ENCODE measurements around the gene POU3F1.

GRCh38 chr1:38053416-38054091, 7.0 kb upstream of the POU3F1 start:
- TF ChIP-seq YY1 (tag by site-specific recombination; IDR thresholded peaks at IDR 0.05) (no peak), ATF2 (tag by site-specific recombination; IDR thresholded peaks at IDR 0.05; ENCODE audit: low read depth) (0 out of 2 replicates have a peak, but pooled peaks have one; percentile 9), PRDM1 (tag by site-specific recombination; IDR thresholded peaks at IDR 0.05) (peak; percentile 26; the same call in 1 of the 2 replicates), HOXC10 (CRISPR knock-in tag; IDR thresholded peaks at IDR 0.05) (no peak), ZNF274 (IDR thresholded peaks at IDR 0.05; ENCODE audit: low read length) (no peak), ZNF274 (tag by site-specific recombination; IDR thresholded peaks at IDR 0.05; ENCODE audit: borderline replicate concordance) (no peak), RBAK (tag by site-specific recombination; IDR thresholded peaks at IDR 0.05) (no peak)
- TF ChIP-seq, protein P1, sequence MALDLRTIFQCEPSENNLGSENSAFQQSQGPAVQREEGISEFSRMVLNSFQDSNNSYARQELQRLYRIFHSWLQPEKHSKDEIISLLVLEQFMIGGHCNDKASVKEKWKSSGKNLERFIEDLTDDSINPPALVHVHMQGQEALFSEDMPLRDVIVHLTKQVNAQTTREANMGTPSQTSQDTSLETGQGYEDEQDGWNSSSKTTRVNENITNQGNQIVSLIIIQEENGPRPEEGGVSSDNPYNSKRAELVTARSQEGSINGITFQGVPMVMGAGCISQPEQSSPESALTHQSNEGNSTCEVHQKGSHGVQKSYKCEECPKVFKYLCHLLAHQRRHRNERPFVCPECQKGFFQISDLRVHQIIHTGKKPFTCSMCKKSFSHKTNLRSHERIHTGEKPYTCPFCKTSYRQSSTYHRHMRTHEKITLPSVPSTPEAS (tag by site-specific recombination; IDR thresholded peaks at IDR 0.05): no peak
- TF ChIP-seq, protein P2, sequence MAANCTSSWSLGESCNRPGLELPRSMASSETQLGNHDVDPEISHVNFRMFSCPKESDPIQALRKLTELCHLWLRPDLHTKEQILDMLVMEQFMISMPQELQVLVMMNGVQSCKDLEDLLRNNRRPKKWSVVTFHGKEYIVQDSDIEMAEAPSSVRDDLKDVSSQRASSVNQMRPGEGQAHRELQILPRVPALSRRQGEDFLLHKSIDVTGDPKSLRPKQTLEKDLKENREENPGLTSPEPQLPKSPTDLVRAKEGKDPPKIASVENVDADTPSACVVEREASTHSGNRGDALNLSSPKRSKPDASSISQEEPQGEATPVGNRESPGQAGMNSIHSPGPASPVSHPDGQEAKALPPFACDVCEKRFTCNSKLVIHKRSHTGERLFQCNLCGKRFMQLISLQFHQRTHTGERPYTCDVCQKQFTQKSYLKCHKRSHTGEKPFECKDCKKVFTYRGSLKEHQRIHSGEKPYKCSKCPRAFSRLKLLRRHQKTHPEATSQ (tag by site-specific recombination; IDR thresholded peaks at IDR 0.05): no peak
- TF ChIP-seq, protein P3, sequence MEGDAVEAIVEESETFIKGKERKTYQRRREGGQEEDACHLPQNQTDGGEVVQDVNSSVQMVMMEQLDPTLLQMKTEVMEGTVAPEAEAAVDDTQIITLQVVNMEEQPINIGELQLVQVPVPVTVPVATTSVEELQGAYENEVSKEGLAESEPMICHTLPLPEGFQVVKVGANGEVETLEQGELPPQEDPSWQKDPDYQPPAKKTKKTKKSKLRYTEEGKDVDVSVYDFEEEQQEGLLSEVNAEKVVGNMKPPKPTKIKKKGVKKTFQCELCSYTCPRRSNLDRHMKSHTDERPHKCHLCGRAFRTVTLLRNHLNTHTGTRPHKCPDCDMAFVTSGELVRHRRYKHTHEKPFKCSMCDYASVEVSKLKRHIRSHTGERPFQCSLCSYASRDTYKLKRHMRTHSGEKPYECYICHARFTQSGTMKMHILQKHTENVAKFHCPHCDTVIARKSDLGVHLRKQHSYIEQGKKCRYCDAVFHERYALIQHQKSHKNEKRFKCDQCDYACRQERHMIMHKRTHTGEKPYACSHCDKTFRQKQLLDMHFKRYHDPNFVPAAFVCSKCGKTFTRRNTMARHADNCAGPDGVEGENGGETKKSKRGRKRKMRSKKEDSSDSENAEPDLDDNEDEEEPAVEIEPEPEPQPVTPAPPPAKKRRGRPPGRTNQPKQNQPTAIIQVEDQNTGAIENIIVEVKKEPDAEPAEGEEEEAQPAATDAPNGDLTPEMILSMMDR (tag by site-specific recombination; IDR thresholded peaks at IDR 0.05): no peak
- TF ChIP-seq, protein P4, sequence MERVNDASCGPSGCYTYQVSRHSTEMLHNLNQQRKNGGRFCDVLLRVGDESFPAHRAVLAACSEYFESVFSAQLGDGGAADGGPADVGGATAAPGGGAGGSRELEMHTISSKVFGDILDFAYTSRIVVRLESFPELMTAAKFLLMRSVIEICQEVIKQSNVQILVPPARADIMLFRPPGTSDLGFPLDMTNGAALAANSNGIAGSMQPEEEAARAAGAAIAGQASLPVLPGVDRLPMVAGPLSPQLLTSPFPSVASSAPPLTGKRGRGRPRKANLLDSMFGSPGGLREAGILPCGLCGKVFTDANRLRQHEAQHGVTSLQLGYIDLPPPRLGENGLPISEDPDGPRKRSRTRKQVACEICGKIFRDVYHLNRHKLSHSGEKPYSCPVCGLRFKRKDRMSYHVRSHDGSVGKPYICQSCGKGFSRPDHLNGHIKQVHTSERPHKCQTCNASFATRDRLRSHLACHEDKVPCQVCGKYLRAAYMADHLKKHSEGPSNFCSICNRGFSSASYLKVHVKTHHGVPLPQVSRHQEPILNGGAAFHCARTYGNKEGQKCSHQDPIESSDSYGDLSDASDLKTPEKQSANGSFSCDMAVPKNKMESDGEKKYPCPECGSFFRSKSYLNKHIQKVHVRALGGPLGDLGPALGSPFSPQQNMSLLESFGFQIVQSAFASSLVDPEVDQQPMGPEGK (tag by site-specific recombination; IDR thresholded peaks at IDR 0.05): no peak
- TF ChIP-seq, protein P5, sequence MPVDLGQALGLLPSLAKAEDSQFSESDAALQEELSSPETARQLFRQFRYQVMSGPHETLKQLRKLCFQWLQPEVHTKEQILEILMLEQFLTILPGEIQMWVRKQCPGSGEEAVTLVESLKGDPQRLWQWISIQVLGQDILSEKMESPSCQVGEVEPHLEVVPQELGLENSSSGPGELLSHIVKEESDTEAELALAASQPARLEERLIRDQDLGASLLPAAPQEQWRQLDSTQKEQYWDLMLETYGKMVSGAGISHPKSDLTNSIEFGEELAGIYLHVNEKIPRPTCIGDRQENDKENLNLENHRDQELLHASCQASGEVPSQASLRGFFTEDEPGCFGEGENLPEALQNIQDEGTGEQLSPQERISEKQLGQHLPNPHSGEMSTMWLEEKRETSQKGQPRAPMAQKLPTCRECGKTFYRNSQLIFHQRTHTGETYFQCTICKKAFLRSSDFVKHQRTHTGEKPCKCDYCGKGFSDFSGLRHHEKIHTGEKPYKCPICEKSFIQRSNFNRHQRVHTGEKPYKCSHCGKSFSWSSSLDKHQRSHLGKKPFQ (tag by site-specific recombination; IDR thresholded peaks at IDR 0.05): 0 out of 2 replicates have a peak, but pooled peaks have one; percentile 17
- TF ChIP-seq, protein P6, sequence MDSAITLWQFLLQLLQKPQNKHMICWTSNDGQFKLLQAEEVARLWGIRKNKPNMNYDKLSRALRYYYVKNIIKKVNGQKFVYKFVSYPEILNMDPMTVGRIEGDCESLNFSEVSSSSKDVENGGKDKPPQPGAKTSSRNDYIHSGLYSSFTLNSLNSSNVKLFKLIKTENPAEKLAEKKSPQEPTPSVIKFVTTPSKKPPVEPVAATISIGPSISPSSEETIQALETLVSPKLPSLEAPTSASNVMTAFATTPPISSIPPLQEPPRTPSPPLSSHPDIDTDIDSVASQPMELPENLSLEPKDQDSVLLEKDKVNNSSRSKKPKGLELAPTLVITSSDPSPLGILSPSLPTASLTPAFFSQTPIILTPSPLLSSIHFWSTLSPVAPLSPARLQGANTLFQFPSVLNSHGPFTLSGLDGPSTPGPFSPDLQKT (IDR thresholded peaks at IDR 0.05; ENCODE audit: borderline replicate concordance, low read depth, low read length): no peak
